GM18511 (cell line): ENCODE data around the gene HSPB1.
A peak's percentile ranks its signal among the peaks of the same experiment; 100 is the strongest.
"Not testable (repeated sequence)": the region's sequence is repeated elsewhere in the genome, so short reads cannot be mapped to it uniquely, and the experiment has no call there.

ENCODE experiments used
- ATAC-seq: cut with Tn5 transposase; IDR thresholded peaks from one replicate; pipeline ENCODE4 v1.9.1; 2021; ENCODE audit warnings: mild to moderate bottlenecking, moderate library complexity; ENCODE audit not compliant: unreplicated experiment

Gene HSPB1

DNA sequence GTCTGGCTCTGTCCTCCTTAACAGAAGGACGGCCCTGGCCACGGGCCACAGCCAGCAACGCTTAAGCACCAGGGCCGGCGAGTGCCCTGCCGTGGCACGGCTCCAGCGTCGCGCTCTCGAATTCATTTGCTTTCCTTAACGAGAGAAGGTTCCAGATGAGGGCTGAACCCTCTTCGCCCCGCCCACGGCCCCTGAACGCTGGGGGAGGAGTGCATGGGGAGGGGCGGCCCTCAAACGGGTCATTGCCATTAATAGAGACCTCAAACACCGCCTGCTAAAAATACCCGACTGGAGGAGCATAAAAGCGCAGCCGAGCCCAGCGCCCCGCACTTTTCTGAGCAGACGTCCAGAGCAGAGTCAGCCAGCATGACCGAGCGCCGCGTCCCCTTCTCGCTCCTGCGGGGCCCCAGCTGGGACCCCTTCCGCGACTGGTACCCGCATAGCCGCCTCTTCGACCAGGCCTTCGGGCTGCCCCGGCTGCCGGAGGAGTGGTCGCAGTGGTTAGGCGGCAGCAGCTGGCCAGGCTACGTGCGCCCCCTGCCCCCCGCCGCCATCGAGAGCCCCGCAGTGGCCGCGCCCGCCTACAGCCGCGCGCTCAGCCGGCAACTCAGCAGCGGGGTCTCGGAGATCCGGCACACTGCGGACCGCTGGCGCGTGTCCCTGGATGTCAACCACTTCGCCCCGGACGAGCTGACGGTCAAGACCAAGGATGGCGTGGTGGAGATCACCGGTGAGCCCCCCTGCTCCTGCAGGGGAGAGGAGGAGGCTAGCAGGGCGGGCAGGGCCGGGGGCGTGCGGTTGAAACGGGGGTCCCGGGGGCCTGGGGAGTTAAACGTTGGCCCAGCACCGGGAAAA is at the start of gene HSPB1:
HSPB1 (plus strand) TSS at position 327 of the 855 bp plus-strand sequence; CDS start at position 367, 40 bp downstream.
- ATAC-seq, result peak; percentile 74

DNA sequence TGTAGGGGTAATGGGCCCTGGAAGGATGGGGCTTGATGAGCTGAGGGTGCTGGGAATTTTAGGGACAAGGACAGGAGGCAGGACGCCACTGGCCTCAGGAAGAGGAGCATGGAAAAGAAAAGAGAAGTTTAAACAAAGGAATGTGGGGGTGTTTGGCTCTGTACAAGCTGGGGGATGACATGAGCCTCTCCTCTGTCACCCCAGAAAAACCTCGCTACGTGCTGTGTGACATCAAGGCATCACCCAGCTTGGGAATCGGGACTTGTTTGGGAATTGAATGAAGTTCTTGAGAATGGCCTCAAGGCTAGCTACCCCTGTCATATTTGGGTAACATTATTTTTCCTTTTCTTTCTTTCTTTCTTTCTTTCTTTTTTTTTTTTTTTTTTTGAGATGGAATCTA is 47.7 kb upstream of the HSPB1 start:
- ATAC-seq, result no peak

DNA sequence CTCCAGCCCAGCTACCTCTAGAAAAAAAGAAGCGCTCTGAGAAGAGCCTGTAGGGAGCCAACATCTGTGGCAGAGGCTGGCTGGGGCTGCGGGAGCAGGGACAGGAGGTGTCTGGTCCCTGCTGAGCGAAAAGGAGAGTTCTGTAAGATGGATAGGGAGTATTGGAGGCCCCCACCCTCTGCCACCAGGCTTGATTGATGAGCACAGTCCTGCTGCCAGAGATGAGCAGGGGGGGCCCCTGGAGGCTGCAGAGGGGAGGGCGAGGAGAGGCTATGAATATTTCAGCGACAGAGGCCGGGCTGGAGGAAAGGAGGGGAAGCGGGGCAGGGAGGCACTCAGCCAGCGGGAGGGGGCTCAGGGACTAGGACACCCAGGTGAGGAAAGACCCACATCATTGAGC is 44.5 kb upstream of the HSPB1 start:
- no peak for ATAC-seq

DNA sequence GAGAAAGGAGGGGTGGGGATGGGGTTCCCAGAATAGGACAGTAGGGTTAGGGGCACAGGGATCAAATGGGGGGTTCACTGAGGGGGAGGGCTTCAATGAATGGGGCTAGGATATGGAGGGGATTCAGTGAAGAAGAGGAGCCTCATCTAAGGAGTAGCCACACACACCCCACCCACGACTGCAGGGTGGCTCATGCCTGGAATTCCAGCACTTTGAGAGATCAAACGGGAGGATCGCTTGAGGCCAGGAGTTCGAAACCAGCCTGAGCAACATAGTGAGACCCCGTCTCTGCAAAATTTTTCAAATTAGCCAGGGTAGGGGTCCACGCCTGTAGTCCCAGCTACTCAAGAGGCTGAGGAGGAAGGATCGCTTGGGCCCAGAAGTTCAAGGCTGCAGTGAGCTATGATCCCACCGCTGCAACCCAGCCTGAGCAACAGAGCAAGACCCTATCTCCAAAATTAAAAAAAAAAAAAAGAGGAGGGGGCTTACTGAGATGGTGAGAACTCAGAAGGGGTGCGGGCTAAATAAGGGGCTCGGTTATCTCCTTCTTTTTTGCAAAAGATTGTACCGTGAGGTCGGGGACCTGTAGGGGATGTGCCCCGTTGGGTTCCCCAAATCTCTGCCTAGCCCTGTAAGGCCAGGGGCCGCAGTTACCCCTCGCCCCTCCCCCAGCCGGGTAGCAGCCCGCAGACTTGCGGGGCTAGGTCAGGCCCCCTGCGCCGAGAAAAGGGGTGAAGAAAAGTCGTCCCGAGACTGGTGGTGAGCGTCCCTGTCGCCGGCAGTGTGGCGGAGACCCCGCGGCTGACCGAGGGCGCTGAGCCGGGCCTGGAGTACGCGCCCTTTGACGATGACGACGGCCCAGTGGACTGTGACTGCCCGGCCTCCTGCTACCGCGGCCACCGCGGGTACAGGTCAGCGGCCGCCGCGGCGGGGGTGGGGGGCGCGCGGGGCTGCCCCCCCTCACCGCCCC is 43.1 kb upstream of the HSPB1 start:
- no peak for ATAC-seq

DNA sequence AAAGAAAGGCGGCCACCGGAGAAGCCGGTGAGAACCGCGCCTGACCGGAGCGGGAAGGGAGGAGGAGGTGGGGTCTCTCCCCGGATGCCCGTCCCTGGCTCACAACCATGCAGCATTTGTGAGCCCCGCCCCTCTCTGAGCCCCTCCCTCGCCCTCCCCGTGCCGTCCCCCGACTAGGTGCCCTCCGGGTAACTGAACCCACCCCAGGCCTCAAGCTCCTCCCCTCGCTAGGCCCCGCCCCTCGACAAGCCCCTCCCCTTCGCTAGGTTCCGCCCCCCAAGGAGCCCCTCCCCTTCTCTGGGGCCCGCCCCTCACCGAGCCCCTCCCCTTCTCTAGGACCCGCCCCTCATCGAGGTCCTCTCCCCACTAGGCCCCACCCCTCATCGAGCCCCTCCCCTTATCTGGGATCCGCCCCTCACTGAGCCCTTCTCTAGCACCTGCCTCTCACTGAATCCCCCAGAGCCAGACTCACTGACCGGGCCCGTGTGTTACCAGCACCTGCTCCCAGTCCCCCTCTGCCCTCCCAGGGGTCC is 42.2 kb upstream of the HSPB1 start:
- no peak for ATAC-seq

DNA sequence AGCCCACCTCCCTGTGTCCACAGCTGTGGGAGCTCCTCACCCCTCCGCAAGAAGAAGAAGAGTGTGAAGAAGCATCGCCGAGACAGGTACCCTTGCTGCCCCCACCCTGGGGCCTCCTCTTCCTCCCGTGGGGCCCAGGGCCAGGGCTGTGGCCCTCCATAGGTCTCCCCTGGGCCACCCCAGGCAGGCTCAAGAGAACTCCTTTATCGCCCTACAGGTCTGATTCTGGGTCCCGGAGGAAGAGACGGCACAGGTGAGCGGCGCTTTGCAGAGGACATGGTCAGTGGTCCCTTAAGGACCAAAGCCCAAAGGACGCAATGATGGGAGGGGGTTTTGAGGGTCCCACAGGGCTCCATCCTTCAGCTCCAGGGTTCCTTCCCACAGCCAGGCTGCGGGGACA is 41.1 kb upstream of the HSPB1 start:
- ATAC-seq, result no peak

DNA sequence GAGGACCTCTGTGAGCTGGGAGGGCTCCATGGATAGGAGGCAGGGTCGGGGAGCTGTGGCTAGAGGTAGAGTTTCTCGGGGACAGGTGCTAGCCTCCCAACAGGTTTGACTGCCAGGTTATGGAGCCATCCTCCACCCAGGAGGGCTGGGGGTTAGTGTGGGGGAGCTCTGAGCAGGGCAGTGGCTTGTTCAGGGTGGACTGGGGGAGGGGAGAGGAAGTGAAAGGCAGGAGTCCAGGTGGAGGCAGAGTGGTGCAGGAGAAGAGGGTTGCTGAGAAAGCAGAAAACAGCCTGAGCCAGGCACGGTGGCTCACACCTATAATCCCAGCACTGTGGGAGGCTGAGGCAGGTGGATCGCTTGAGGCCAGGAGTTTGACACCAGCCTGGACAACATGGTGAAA is 40.5 kb upstream of the HSPB1 start:
- ATAC-seq, result no peak

DNA sequence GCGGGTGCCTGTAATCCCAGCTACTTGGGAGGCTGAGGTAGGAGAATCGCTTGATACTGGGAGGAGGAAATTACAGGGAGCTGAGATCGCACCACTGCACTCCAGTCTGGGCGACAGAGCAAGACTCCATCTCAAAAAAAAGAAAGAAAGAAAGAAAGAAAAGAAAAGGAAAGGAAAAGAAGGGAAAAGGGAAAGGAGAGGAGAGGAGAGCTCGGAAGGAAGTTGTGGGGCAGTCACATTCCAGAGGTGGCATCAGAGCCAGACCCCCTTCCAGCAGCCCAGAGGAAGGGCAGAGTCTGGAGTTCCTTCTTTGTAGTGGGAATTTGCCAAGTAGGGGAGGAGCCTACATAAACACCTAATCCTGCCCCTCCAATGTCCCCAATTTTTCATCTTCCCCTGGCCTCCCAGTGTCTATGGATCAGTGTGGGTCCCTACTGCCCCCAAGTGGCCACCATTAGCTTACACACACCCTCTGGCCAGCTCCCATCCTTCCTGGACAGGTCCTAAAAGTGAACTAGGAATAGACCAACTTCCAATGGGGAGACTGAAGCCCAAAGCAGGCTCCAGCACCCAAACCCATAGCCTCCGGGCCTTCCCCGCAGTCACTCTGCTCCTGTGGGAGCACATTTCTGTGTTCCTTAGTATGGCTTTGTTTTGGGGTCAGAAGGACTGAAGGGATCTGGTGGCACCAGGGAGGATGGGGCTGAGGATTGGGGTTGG is 39.6 kb upstream of the HSPB1 start:
- ATAC-seq, result no peak

DNA sequence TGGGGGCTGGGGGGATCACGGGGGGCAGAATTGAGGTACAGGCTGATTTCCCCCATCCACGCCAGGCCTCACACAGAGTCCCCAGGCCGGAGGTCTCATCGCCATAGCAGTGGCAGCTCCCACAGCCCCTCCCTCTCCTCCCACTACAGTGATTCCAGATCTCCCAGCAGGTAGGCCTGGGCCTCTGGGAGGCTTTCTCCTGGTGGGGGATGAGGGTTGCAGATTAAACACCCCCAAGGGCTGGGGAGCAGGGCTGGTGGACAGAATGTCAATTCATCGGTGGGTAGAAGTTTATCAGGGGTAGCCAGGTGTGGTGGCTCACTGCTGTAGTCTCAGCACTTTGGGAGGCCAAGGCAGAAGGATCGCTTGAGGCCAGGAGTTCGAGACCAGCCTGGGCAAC is 37.2 kb upstream of the HSPB1 start:
- ATAC-seq, result no peak

DNA sequence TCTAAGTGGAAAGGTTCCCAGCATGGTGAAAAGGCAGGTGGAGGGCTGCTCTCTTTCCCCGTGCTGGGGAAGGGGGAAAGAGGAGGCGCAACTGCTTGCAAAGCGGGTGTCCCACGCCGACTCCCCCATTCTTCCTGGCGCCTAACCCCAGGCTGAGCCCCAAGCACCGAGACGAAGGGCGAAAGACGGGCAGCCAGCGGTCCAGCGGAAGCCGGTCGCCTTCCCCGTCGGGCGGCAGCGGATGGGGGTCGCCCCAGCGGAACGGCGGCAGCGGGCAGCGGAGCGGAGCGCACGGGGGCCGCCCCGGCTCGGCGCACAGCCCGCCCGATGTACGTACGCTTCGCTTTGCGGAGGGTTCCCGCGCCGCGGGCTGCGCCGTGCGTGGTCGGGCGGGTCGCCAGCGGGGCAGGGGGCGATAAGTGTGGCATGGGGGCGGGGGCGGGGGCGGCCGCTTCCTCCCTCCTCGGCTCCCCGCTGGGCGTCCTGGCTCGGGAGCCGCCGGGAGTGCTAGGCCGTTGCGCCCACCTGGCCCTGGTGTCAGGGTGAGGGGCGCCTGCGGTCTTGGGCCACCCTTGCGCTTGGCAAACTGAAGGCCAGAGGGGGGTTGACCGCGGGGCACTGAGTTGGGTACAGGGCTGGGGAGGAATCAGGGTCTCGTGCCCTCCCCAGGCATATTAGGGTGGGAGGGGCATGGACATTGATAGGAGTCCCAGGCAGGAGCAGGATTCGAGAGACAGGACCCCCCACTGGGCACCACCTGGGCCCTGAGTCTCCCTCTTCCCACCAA is 35.2 kb upstream of the HSPB1 start:
- ATAC-seq, result no peak

DNA sequence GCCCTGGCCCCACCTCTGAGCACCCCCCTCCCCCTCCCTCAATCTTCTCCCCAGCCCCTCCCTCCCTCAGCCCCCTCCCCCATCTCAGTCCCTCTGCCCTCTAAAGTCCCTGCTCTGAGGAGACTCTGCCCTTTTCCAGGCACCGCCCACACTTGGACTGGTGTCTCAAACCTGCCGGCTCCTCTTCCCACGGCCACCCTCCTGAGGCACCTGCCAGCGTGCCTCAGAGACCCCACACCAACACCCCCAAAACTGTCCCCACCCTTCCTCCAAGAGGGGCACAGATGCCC is 34.6 kb upstream of the HSPB1 start:
- no peak for ATAC-seq

DNA sequence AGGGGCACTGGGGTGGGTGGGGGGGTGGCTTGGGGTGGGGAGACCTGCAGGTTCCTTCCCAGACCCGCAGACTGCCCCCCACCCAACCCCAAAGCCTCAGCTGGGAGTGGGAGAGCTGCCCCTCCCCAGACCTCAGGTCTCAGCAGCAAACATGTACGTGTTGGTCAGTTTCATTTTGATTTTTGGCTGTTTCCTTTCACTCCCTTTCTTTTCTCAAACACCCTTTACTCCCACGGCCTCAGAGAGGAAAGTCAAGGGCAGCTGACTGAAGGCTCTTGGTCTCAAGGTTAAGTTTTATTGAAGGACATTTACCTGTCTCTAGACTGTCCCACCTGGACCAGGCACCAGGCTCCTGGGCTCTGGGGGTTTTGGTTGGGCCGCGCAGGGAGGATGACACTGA is 34.1 kb upstream of the HSPB1 start:
- no peak for ATAC-seq

DNA sequence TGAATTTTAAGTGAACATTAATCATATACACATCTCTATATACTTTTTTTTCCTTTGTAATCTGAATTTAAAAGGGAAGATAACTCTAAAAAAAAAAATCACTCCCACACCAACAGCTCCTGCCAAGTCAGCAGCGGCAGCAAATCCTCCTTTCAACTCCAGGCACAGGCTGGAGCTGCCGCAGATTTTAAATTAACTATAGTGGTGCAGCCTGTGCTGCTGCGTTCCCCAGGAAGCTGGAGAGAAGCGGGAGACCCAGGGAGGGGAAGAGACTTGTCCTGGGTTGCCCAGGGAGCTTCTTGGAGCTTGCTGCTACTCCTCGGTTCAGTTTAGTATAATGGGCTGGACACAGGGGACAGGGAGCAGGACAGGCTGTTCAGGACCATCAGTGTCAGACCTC is 32.6 kb upstream of the HSPB1 start:
- ATAC-seq, result no peak

DNA sequence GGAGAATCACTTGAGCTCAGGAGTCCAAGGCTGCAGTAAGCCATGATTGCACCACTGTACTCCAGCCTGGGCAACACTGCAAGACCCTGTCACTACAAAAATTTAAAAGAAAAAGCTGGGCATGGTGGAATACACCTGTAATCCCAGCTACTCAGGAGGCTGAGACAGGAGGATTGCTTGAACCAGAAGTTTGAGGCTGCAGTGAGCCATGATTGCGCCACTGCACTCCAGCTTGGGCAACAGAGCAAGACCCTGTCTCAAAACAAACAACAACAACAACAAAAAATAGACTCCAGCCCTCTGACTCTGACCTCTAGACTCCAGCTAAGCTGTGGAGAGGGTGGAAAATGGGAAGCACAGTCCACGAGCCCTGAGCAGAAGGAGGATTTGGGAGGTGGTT is 31.1 kb upstream of the HSPB1 start:
- ATAC-seq, result not testable (repeated sequence)

DNA sequence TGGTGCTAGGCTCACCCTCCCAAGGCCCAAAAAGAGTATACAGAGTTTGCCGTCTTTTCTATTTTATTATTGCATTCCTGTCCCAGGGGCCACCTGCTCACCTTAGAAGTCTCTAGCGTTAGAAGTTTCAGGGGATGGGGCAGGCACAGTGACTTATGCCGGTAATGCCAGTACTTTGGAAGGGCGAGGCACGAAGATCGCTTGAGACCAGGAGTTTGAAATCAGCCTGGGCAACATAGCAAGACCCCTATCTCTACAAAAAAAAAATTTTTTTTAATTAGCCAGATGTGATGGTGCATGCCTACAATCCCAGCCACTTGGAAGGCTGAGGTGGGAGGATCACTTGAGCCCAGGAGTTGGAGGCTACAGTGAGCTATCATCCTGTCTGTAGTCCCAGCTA is 30.3 kb upstream of the HSPB1 start:
- no peak for ATAC-seq

DNA sequence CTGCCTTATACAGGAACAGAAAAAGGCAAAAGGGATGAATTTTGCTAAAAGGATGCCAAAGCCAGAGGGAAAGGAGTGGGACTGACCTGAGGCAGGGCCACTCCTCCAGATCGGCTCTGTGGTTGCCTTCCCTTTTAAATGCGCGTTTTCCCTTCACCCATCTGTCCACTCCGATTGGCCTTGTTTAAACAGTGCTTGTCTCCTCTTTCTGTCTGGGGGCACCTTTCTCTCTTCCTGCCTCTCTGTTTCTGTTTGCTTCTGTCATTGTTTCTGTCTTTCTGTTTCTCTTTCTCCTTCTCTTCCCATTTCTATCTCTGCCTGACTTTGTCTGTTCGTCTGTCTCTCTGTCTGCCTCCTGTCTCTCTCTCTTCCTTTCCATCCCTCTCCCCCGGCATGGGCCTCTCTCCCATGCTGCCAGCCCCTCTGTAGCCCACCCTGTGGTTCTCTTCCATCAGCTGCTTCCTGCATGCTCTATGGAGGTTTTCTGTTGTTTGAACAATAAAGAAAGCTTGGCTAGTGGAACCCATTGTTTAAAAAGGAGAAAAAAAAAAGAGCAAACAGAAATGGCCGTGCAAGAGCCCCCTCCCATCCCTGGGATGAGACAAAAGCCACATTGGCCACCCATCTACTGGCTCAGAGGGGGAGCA is 29.5 kb upstream of the HSPB1 start:
- no peak for ATAC-seq

DNA sequence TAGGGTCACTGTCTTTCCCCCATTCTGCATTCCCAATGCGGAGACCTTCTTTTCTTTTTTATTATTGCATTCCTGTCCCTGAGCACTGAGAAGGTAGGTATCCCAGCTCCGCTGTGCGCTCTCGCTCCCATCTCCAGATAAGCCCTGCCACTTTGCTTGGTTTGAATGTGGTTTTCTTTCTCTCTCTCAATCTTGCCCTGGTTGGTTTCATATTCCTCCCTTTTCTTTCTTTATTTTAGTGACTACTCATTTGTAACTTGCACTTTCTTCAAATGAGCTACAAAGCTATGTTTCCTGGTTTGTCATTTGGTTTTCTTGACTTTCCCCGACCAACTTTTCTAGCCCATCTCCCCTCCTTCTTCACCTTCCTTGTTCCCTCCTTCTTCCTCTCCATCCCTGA is 29.0 kb upstream of the HSPB1 start:
- ATAC-seq, result no peak

DNA sequence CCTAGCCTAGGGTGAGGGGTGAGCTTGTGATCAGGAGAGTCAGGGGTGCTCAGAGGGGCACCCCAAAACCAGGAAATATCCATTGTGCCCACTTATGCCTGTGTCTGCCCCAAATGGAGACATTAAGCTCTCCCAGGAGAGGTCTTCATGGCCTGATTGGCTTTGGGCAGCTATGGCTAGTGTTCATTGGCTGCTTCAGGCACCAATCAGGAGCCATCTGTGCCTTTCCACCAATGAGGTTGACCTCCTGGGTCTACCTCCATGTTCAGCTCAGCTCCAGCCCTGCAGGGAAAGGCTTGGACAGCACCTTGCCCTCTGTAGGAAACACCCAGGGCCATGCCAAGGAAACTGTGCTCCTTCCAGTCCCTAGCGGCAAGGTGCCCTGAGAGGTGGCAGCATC is 23.9 kb upstream of the HSPB1 start:
- no peak for ATAC-seq

DNA sequence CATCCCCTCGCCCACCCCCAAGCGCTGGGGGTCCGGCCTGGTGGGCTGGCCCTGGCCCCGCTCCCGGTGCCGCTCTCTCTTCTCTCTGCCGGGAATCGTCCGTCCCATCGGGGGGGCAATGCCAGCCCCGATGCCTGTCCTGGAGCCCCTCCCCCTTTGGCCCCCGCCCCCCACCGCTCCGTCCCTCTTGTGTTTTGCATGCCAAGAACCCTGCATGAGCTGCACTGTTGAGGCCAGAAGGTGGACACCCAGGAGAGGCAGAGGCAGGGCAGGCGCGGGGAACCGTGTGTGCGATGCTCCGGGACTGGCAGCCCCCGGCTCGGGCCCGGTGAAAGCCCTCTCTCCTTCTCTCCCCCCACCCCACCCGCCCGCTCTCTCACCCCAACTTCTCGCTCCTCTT is 22.1 kb upstream of the HSPB1 start:
- ATAC-seq, result no peak
